K562 (cell line): Measurements from ENCODE around the gene SLC17A9. TPM values are rescaled to one million over a fixed set of nuclear protein-coding genes. Genes with fewer than 3 reads are reported as not detected.
A peak's percentile ranks its signal among the peaks of the same experiment; 100 is the strongest.

Experiments
- CEBPG ChIP-seq, 3 experiments: fragments of 200-800 bp in 1 of 3; sonication (Bioruptor generic) in 1 of 3; sonication (generic) in 1 of 3; formaldehyde crosslinking in 1 of 3; IDR thresholded peaks in 2 of 3; conservative IDR thresholded peaks in 1 of 3; 2 replicates each; pipeline versions ENCODE4 v1.6.1 to v1.8.0; 2016 to 2022; ENCODE audit warnings: missing compliant biosample characterization in 2 of 3, missing genetic modification characterization in 2 of 3, mild to moderate bottlenecking in 1 of 3, missing genetic modification reagents in 1 of 3
- CREB3L1 ChIP-seq: fragments of 450-650 bp; IDR thresholded peaks from 2 replicates; pipeline ENCODE4 v1.6.1; 2014; ENCODE audit warnings: low read depth, mild to moderate bottlenecking, moderate library complexity, borderline replicate concordance
- DACH1 ChIP-seq: fragments of 450-650 bp; IDR thresholded peaks from 2 replicates; pipeline ENCODE4 v1.6.1; 2018; ENCODE audit not compliant: partially characterized antibody
- FOXJ3 ChIP-seq: sonication (generic); formaldehyde crosslinking; IDR thresholded peaks from 2 replicates; pipeline ENCODE4 v1.4.0; 2020; ENCODE audit warnings: mild to moderate bottlenecking, missing genetic modification reagents
- FOXK1 ChIP-seq: sonication (generic); formaldehyde crosslinking; IDR thresholded peaks from 2 replicates; pipeline ENCODE4 v1.8.0; 2022; ENCODE audit warnings: missing genetic modification reagents, mild to moderate bottlenecking, borderline replicate concordance
- HMGN3 ChIP-seq: IDR thresholded peaks from 2 replicates; pipeline ENCODE4 v1.6.1; 2011; ENCODE audit warnings: borderline replicate concordance, low read depth, mild to moderate bottlenecking, mixed read lengths, low read length; ENCODE audit not compliant: insufficient read length; ENCODE audit errors: extremely low read depth
- KDM1A ChIP-seq, 2 experiments: fragments of 450-650 bp; IDR thresholded peaks; 2 replicates each; pipeline ENCODE4 v1.6.1; 2016; ENCODE audit warnings: mild to moderate bottlenecking in 2 of 2
- L3MBTL2 ChIP-seq: fragments of 450-650 bp; IDR thresholded peaks from 2 replicates; pipeline ENCODE4 v1.6.1; 2016; ENCODE audit warnings: mild to moderate bottlenecking, moderate library complexity
- SIRT6 ChIP-seq: IDR thresholded peaks from one replicate; pipeline ENCODE4 v1.6.1; 2012; ENCODE audit warnings: low read depth, mild to moderate bottlenecking, control low read depth, inconsistent platforms, low read length, moderate library complexity
- XRCC3 ChIP-seq: fragments of 450-650 bp; IDR thresholded peaks from 2 replicates; pipeline ENCODE4 v1.6.1; 2017; ENCODE audit warnings: mild to moderate bottlenecking, moderate library complexity
- XRCC5 ChIP-seq: fragments of 200-400 bp; formaldehyde crosslinking; IDR thresholded peaks from 2 replicates; pipeline ENCODE4 v1.6.1; 2017; ENCODE audit warnings: low read depth, mild to moderate bottlenecking, low read length
- YBX1 ChIP-seq: fragments of 450-650 bp; IDR thresholded peaks from 2 replicates; pipeline ENCODE4 v1.7.1; 2016; ENCODE audit warnings: mild to moderate bottlenecking
- ZZZ3 ChIP-seq: fragments of 450-650 bp; IDR thresholded peaks from 2 replicates; pipeline ENCODE4 v1.6.1; 2016; ENCODE audit warnings: antibody characterized with exemption, mild to moderate bottlenecking, moderate library complexity
- polyA plus RNA-seq, 8 experiments: library from polyadenylated mRNA; depleted of rRNA in 4 of 8; stranded (reverse) in 5 of 8; unstranded in 3 of 8; fragments of >200 nt; fragmentation: Nextera tagmentation in 2 of 8; fragmentation: Illumina TruSeq in 1 of 8; extraction: Ambion mirVana in 2 of 8; extraction: Trizol in 1 of 8; gene quantifications; 2 replicates each; pipeline versions ENCODE4 v1.2.1 to v1.2.3, GENCODE V29; 2011 to 2014; ENCODE audit warnings: inconsistent platforms in 1 of 8, missing spikeins in 1 of 8
- total RNA-seq, 7 experiments: library from RNA; depleted of rRNA in 6 of 7; stranded (reverse); fragments of >200 nt in 6 of 7; fragmentation: Illumina TruSeq in 2 of 7; extraction: Trizol in 2 of 7; gene quantifications; 2 replicates each; pipeline versions ENCODE4 v1.2.1 to v1.2.3, GENCODE V29; 2011 to 2021; ENCODE audit warnings: low replicate concordance in 1 of 7
- TF ChIP-seq, protein P1 (sequence below): fragments of 150-350 bp; conservative IDR thresholded peaks from 2 replicates; pipeline ENCODE4 v1.6.1; 2014; ENCODE audit warnings: low read length
- TF ChIP-seq, protein P2 (sequence below), 2 experiments: IDR thresholded peaks in 1 of 2; conservative IDR thresholded peaks in 1 of 2; 2 replicates each; pipeline ENCODE4 v1.6.1; 2016; ENCODE audit warnings: low read depth in 2 of 2, mild to moderate bottlenecking in 1 of 2, missing compliant biosample characterization in 1 of 2, missing genetic modification characterization in 1 of 2, moderate library complexity in 1 of 2
- TF ChIP-seq, protein P3 (sequence below): fragments of 250-450 bp; sonication (Bioruptor Pico); IDR thresholded peaks from 2 replicates; pipeline ENCODE4 v1.5.0; 2021
- TF ChIP-seq, protein P4 (sequence below): sonication (generic); formaldehyde crosslinking; IDR thresholded peaks from 2 replicates; pipeline ENCODE4 v1.9.0; 2022; ENCODE audit warnings: mild to moderate bottlenecking, missing genetic modification reagents

Gene SLC17A9
- total and polyA plus RNA-seq, 9 of the 15 experiments (the other 6 are each of a cell fraction or from before 2014, with no cell fraction given) = 0.04 to 0.31 TPM; not detected in 7

GRCh38 chr20:62926229-62927127, 26.0 kb upstream of the SLC17A9 start, which contains the start of gene DIDO1 (continued):
- TF ChIP-seq, protein P1, sequence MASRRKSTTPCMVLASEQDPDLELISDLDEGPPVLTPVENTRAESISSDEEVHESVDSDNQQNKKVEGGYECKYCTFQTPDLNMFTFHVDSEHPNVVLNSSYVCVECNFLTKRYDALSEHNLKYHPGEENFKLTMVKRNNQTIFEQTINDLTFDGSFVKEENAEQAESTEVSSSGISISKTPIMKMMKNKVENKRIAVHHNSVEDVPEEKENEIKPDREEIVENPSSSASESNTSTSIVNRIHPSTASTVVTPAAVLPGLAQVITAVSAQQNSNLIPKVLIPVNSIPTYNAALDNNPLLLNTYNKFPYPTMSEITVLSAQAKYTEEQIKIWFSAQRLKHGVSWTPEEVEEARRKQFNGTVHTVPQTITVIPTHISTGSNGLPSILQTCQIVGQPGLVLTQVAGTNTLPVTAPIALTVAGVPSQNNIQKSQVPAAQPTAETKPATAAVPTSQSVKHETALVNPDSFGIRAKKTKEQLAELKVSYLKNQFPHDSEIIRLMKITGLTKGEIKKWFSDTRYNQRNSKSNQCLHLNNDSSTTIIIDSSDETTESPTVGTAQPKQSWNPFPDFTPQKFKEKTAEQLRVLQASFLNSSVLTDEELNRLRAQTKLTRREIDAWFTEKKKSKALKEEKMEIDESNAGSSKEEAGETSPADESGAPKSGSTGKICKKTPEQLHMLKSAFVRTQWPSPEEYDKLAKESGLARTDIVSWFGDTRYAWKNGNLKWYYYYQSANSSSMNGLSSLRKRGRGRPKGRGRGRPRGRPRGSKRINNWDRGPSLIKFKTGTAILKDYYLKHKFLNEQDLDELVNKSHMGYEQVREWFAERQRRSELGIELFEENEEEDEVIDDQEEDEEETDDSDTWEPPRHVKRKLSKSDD = 0 out of 2 replicates have a peak, but pooled peaks have one; percentile 35
- TF ChIP-seq XRCC5 (0 out of 2 replicates have a peak, but pooled peaks have one; percentile 43), CREB3L1 (peak; percentile 89; the same call in 1 of the 2 replicates), DACH1 (no peak), FOXK1 (CRISPR knock-in tag) (no peak), L3MBTL2 (peak; percentile 62; the same call in 1 of the 2 replicates), CEBPG (CRISPR knock-in tag; IDR thresholded peaks at IDR 0.05) (no peak), CEBPG (tag; conservative IDR thresholded peaks at IDR 0.05 in 1 of 2, IDR thresholded peaks at IDR 0.05 in 1 of 2) (no peak), XRCC3 (no peak), KDM1A (IDR thresholded peaks at IDR 0.05) (no peak), HMGN3 (peak; percentile 71), SIRT6 (no peak), ZZZ3 (no peak), FOXJ3 (no peak), YBX1 (no peak)
- TF ChIP-seq, protein P2, sequence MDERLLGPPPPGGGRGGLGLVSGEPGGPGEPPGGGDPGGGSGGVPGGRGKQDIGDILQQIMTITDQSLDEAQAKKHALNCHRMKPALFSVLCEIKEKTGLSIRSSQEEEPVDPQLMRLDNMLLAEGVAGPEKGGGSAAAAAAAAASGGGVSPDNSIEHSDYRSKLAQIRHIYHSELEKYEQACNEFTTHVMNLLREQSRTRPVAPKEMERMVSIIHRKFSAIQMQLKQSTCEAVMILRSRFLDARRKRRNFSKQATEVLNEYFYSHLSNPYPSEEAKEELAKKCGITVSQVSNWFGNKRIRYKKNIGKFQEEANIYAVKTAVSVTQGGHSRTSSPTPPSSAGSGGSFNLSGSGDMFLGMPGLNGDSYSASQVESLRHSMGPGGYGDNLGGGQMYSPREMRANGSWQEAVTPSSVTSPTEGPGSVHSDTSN (CRISPR knock-in tag; IDR thresholded peaks at IDR 0.05; ENCODE audit: low read depth) = no peak
- TF ChIP-seq, protein P2 (tag; conservative IDR thresholded peaks at IDR 0.05; ENCODE audit: low read depth) = no peak
- TF ChIP-seq, protein P3, sequence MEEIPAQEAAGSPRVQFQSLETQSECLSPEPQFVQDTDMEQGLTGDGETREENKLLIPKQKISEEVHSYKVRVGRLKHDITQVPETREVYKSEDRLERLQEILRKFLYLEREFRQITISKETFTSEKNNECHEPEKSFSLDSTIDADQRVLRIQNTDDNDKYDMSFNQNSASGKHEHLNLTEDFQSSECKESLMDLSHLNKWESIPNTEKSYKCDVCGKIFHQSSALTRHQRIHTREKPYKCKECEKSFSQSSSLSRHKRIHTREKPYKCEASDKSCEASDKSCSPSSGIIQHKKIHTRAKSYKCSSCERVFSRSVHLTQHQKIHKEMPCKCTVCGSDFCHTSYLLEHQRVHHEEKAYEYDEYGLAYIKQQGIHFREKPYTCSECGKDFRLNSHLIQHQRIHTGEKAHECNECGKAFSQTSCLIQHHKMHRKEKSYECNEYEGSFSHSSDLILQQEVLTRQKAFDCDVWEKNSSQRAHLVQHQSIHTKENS (CRISPR knock-in tag) = no peak
- TF ChIP-seq, protein P4, sequence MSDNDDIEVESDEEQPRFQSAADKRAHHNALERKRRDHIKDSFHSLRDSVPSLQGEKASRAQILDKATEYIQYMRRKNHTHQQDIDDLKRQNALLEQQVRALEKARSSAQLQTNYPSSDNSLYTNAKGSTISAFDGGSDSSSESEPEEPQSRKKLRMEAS (CRISPR knock-in tag) = peak; percentile 46
